Nephron (organoid): ENCODE data around the gene EPS15.

Source experiments
- H3K27ac Mint-ChIP-seq, 3 experiments: 2 replicates each; pipeline ENCODE4 v1.8.0; 2020; ENCODE audit warnings: mixed read lengths in 3 of 3, mild to moderate bottlenecking in 2 of 3, moderate library complexity in 1 of 3
- H3K27me3 Mint-ChIP-seq: 2 replicates; pipeline ENCODE4 v1.8.0; 2021; ENCODE audit warnings: low read depth, mild to moderate bottlenecking, moderate library complexity, mixed read lengths
- H3K36me3 Mint-ChIP-seq: 2 replicates; pipeline ENCODE4 v1.8.0; 2020; ENCODE audit warnings: low read depth, mixed read lengths
- H3K4me1 Mint-ChIP-seq: 2 replicates; pipeline ENCODE4 v1.8.0; 2020; ENCODE audit warnings: mixed read lengths
- H3K4me3 Mint-ChIP-seq, 3 experiments: 2 replicates each; pipeline ENCODE4 v1.8.0; 2020; ENCODE audit warnings: mild to moderate bottlenecking in 3 of 3, mixed read lengths in 3 of 3, moderate library complexity in 2 of 3
- H3K9me3 Mint-ChIP-seq: 2 replicates; pipeline ENCODE4 v1.8.0; 2020; ENCODE audit warnings: mixed read lengths
- TF ChIP-seq, protein P1 (sequence below), 3 experiments: fragments of 200-600 bp; sonication (generic); IDR thresholded peaks; one replicate each; pipeline ENCODE4 v1.5.0; 2021; ENCODE audit warnings: antibody characterized with exemption in 3 of 3; ENCODE audit not compliant: unreplicated experiment in 3 of 3

Gene EPS15

GRCh38 chr1:51373898-51374297, 145.2 kb downstream of the EPS15 start:
- peaks cover 49% of the 10 kb centered on the region for H3K36me3 Mint-ChIP-seq

DNA sequence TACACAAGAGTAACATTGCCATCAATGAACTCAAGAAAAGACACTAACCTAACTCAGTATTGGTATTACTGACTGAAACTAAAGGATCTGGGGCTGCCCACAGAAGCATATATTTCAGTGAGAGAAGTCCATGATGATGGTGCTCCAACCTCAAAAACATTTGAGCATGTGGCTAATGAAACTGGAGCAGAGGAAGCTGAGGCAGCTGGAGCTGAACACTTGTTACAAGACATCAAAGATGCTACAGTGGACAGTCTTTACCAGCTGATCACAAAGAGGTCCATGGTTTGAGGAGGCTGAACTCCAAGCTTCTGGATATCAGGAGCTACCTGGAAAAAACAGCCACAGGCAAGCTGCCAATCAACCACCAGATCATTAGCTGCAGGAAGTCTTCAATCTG, 146.5 kb downstream of the EPS15 start:
- peaks cover 12% of the 10 kb centered on the region for H3K9me3 Mint-ChIP-seq
- H3K27ac Mint-ChIP-seq, result no peak overlapping the region
- TF ChIP-seq, protein P1, sequence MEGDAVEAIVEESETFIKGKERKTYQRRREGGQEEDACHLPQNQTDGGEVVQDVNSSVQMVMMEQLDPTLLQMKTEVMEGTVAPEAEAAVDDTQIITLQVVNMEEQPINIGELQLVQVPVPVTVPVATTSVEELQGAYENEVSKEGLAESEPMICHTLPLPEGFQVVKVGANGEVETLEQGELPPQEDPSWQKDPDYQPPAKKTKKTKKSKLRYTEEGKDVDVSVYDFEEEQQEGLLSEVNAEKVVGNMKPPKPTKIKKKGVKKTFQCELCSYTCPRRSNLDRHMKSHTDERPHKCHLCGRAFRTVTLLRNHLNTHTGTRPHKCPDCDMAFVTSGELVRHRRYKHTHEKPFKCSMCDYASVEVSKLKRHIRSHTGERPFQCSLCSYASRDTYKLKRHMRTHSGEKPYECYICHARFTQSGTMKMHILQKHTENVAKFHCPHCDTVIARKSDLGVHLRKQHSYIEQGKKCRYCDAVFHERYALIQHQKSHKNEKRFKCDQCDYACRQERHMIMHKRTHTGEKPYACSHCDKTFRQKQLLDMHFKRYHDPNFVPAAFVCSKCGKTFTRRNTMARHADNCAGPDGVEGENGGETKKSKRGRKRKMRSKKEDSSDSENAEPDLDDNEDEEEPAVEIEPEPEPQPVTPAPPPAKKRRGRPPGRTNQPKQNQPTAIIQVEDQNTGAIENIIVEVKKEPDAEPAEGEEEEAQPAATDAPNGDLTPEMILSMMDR (IDR thresholded peaks at IDR 0.05; ENCODE audit: unreplicated experiment in 3 of 3), result no peak
- peaks cover 4% of the 10 kb centered on the region for H3K4me1 Mint-ChIP-seq
- no peaks in the 10 kb centered on the region for H3K27me3 Mint-ChIP-seq
- H3K4me3 Mint-ChIP-seq, result no peak overlapping the region
- peaks cover 39% of the 10 kb centered on the region for H3K36me3 Mint-ChIP-seq

More at GRCh38 chr1:51373898-51374297, 145.2 kb downstream of the EPS15 start:
- H3K4me3 Mint-ChIP-seq, result no peak overlapping the region
- peaks cover 16% of the 10 kb centered on the region for H3K9me3 Mint-ChIP-seq
- TF ChIP-seq, protein P1 (IDR thresholded peaks at IDR 0.05; ENCODE audit: unreplicated experiment in 3 of 3), result no peak
- H3K4me1 Mint-ChIP-seq, result peaks cover 4% of the 10 kb centered on the region
- no peaks in the 10 kb centered on the region for H3K27me3 Mint-ChIP-seq
- no peak overlapping the region for H3K27ac Mint-ChIP-seq

GRCh38 chr1:51369171-51369570, 149.9 kb downstream of the EPS15 start:
- Mint-ChIP-seq H3K4me3 (no peak overlapping the region), H3K4me1 (peaks cover 4% of the 10 kb centered on the region), H3K27me3 (no peaks in the 10 kb centered on the region), H3K36me3 (peaks cover 24% of the 10 kb centered on the region), H3K9me3 (no peaks in the 10 kb centered on the region), H3K27ac (no peak overlapping the region)
- TF ChIP-seq, protein P1 (IDR thresholded peaks at IDR 0.05; ENCODE audit: unreplicated experiment in 3 of 3), result no peak

DNA sequence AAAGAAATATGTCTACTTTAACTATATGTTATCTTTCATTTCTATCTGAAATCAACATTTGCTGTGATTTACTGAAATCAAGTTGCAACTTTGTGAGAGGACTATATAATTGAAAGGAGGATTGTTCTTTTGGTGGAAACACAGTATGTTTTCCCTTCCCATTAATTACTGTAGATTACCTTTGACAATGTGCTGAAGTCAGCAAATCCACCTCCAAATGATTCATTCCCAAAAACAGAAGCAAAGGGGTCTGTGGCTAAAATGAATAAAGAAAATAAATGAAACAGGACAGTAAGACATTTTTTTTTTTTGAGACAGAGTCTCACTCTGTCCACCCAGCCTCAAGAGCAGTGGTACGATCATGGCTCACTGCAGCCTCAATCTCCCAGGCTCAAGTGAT, 153.3 kb downstream of the EPS15 start:
- H3K4me3 Mint-ChIP-seq, result no peak overlapping the region
- H3K4me1 Mint-ChIP-seq, result no peaks in the 10 kb centered on the region
- H3K27me3 Mint-ChIP-seq, result no peaks in the 10 kb centered on the region
- peaks cover 18% of the 10 kb centered on the region for H3K36me3 Mint-ChIP-seq
- TF ChIP-seq, protein P1 (IDR thresholded peaks at IDR 0.05; ENCODE audit: unreplicated experiment in 3 of 3), result no peak
- no peak overlapping the region for H3K27ac Mint-ChIP-seq
- H3K9me3 Mint-ChIP-seq, result no peaks in the 10 kb centered on the region

- peaks cover 29% of the 10 kb centered on the region for H3K36me3 Mint-ChIP-seq
- H3K9me3 Mint-ChIP-seq, result no peaks in the 10 kb centered on the region
- no peaks in the 10 kb centered on the region for H3K4me1 Mint-ChIP-seq
- H3K4me3 Mint-ChIP-seq, result no peak overlapping the region
- H3K27ac Mint-ChIP-seq, result no peak overlapping the region
- no peaks in the 10 kb centered on the region for H3K27me3 Mint-ChIP-seq
- TF ChIP-seq, protein P1 (IDR thresholded peaks at IDR 0.05; ENCODE audit: unreplicated experiment in 3 of 3), result no peak
These were observed 159.2 kb downstream of the EPS15 start for GRCh38 chr1:51359879-51360278.

DNA sequence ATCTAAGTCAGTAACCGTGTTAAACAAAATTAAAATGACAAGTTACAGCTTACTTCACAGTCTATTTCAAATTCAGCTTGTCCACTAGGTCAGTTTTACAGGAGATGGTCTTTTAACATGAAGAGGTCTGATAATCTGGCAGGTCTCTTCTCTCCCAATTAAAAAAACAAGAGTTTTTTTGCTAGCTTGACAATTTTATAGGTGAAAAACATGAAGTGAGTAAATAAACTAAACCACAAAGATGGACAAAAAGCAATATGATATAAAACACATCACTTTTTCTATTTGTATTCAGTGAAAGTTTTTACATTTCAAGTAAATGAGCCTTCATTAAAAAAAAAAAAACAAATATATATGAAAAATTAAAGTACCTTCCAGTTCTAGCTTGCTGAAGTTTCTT, 163.7 kb downstream of the EPS15 start:
- Mint-ChIP-seq H3K4me3 (no peak overlapping the region), H3K9me3 (no peaks in the 10 kb centered on the region), H3K27me3 (no peaks in the 10 kb centered on the region), H3K27ac (no peak overlapping the region), H3K4me1 (peaks cover 5% of the 10 kb centered on the region), H3K36me3 (peaks cover 22% of the 10 kb centered on the region)
- TF ChIP-seq, protein P1 (IDR thresholded peaks at IDR 0.05; ENCODE audit: unreplicated experiment in 3 of 3), result no peak
